Stimulated activated CD8-positive, alpha-beta memory T cell treated with anti-CD3 and anti-CD28 coated beads, Interleukin-15, amount 100 ng/mL, for 48 hours (primary cell): ENCODE data around the gene SYNGR3.

ENCODE experiments used
- DNase-seq, 2 donors: peaks; one replicate each; pipeline ENCODE4 v3.0.0-alpha.2; 2020; ENCODE audit warnings: low read depth in 2 of 2

SYNGR3 gene

DNA sequence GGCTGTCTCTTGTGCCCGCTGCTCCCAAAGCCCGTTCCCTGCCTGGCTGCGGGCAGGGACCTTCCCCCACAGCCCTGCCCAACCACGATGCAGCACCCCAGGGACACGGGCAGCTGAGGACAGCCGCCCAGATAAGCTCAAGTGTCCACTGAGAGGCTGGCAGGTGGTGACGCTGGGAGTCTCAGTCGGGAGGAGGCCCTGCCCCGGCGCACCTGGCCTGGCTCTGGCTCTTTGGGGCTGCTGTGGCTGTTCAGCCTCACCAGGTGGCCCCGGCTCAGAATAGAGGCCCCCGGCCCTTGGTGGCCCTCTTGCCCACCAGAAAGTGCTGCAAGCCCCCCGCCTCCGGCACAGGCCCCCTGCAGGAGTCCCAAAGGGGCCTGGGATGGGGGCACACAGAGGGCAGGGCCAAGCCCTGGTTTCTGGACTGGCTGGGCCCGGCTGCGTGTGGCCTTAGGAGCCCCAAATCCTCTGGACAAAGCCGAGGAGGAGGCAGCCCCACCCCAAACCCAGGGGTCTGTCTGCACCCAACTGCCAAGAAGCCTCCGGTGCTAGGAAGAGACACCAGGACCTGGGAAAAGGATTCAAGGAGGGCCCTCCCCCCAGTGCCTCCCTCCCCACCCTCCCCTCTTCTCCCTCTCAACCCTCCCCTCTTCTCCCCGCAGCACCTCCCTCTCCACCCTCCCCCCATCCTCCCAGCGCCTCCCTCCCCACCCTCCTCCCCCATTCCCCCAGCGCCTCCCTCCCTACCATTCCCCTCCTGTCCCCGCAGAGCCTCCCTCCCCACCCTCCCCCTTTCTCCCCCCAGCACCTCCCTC, 52.6 kb downstream of the SYNGR3 start:
- DNase-seq = no peak

DNA sequence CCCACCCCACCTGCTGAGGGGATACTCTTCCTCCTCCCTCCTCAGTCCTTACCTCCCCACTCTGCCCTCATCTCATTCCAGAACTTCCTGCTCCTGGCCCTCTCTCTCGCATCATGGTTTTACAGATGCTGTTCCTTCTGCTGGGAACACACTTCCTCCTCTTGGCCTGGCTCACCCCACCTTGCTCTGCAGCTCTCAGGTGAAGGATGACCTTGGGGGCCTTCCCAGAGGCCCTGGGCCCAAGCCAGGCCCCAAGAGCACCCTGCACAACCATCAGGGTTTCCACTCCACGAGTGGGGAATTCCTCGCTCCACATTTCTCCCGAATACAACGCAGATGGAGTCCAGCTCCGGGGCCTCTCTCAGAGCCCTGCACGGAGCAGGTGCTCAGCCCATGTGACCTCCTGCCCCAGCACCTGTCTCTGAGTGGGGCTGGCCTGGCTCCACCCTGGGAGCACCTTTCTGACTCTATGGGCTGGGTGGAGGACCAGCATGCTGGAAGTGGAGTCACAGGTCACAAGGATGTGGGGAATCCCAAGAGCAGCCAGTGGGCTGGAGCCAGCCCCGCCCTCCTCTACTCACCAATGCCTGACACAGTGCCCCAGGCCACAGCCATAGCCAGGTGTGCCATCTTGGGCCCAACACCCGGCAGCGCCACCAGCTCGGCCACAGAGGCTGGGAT, 53.4 kb downstream of the SYNGR3 start:
- no peak for DNase-seq
